Measurements from ENCODE around the gene MLKL. TPM values are rescaled to one million over a fixed set of nuclear protein-coding genes. Genes with fewer than 3 reads are reported as not detected.

The MLKL gene
- 3.7 TPM for total RNA-seq

DNA sequence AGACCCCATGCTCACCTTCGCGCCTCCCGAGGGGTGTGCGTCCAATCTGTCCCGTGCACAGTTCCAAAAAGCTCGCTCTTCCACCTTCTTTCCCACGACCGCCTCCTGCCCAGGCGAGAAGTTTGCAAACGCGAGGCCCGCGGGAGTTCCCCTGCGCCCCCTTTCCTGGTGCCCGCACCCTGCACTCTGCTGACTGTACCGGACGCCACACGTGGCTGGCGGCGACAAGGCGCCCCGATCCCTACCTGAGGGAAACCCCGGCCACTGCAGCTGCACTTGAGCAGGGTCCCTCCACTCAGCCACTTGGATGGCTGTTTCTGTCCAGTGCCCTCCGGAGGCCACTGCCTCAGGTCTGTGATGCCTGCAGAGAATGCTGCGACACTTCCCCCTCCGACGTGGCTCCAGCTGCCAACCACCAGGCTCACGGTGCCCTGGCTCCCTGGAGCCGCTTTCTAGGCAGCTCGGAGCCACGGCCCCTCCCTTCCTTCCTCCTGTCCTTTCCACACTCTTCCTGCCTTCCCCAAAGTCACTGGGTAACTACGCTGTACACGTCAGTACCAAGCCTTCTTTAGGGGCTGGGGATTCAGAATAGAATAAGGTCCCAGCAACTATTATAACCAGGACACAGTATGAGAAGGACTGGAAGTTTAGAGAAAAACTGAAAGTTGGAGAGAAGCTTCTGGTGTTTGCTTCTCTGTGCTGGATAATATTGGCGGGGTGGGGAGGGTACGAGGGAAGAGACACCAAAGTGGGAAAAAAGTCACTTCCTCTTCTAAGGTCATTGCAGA is at the start of gene MLKL:
TSS of gene MLKL (minus strand) at position 425 of the 788 bp plus-strand sequence. CDS start 5,105 bp downstream, outside the sequence.
- Histone ChIP-seq H3K27me3 (ENCODE audit: control insufficient read depth in 3 of 3, insufficient read depth in 3 of 3, low read length in 3 of 3) (peaks cover 0 to 7% (median 4%) of the 10 kb centered on the region in 3 donors), H3K27ac (ENCODE audit: low read depth, low read length) (peak within 1 kb of the TSS; percentile 81), H3K9ac (ENCODE audit: low read depth in 1 of 3, low read length in 3 of 3) (peak within 1 kb of the TSS; percentile 69 to 81 (median 79)), H3K9me3 (ENCODE audit: control insufficient read depth in 3 of 3, low read length in 3 of 3) (no peaks in the 10 kb centered on the region), H3K36me3 (ENCODE audit: control insufficient read depth in 3 of 3, insufficient read depth in 3 of 3, low read length in 3 of 3) (no peaks in the 10 kb centered on the region), H3K4me3 (ENCODE audit: low read length in 3 of 3) (peak within 1 kb of the TSS; percentile 80 to 88 (median 84)), H3K4me1 (ENCODE audit: control insufficient read depth in 3 of 3, insufficient read depth in 3 of 3, low read length in 3 of 3) (peaks cover 8 to 13% (median 8%) of the 10 kb centered on the region in 3 donors)

DNA sequence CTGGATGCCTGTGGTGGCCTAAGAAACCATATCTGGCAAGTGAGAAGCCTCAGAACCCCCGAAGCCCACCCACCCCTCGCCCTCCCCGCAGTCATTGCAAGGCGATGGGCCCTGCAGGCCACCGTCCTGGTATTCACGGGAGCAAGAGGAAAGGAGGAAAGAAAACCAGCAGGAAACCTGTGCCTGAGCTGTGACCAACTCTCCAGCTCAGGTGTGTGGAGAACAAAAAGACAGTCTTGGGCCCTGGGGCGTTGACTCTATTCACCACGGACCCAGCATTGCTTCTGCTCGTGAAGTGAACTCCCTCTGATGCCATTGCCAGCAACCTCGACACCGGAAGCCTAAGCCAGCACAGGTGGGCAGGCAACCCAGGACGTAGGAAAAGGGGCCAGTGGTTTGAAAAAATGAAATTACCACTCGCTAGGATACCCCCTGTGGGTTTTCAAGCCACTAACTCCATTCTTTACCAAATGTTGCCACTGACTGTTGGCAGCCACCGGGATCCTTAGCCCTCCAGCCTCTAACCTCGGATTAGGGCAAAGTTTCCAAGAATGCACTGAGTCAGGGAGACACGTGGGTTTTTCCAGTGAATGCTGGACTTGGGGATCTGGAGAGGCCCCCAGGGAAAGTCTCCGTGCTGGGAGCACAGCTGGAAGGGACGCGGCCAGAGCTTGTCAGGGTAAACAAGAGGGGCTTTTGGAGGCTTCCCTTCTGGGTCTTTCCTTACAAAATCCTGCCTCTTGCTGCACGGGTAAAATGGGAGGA is 48.8 kb upstream of the MLKL start:
- Histone ChIP-seq H3K9me3 (ENCODE audit: control insufficient read depth in 3 of 3, low read length in 3 of 3) (no peaks in the 10 kb centered on the region), H3K27ac (ENCODE audit: low read depth, low read length) (no peak overlapping the region), H3K9ac (ENCODE audit: low read depth in 1 of 3, low read length in 3 of 3) (no peak overlapping the region), H3K4me1 (ENCODE audit: control insufficient read depth in 3 of 3, insufficient read depth in 3 of 3, low read length in 3 of 3) (no peaks in the 10 kb centered on the region), H3K4me3 (ENCODE audit: low read length in 3 of 3) (no peak overlapping the region), H3K36me3 (ENCODE audit: control insufficient read depth in 3 of 3, insufficient read depth in 3 of 3, low read length in 3 of 3) (no peaks in the 10 kb centered on the region), H3K27me3 (ENCODE audit: control insufficient read depth in 3 of 3, insufficient read depth in 3 of 3, low read length in 3 of 3) (peaks cover 20 to 24% (median 22%) of the 10 kb centered on the region in 3 donors)

DNA sequence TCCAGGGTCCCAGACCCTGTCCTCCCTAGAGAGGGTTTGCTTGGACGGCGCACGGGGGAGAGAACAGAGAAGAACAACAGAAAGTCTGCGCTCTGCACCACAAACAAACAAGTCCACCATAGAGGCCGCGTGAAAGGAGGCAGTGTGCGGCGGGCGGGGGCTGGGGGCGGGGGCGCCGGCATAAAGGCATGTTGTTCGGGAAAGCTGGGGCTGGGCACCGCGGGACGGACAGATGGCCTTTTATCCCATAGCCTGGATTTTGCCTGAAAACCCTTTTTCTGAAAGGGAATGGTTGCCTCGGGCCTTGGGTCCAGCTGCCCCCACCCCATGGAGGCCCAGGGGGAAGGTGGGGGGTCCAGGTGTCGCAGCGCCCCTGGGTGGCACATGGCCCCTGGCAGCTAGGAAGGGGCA is 48.0 kb upstream of the MLKL start:
- Histone ChIP-seq H3K27ac (ENCODE audit: low read depth, low read length) (no peak overlapping the region), H3K9me3 (ENCODE audit: control insufficient read depth in 3 of 3, low read length in 3 of 3) (no peaks in the 10 kb centered on the region), H3K4me3 (ENCODE audit: low read length in 3 of 3) (no peak overlapping the region), H3K9ac (ENCODE audit: low read depth in 1 of 3, low read length in 3 of 3) (no peak overlapping the region), H3K27me3 (ENCODE audit: control insufficient read depth in 3 of 3, insufficient read depth in 3 of 3, low read length in 3 of 3) (peaks cover 20 to 25% (median 24%) of the 10 kb centered on the region in 3 donors), H3K36me3 (ENCODE audit: control insufficient read depth in 3 of 3, insufficient read depth in 3 of 3, low read length in 3 of 3) (no peaks in the 10 kb centered on the region), H3K4me1 (ENCODE audit: control insufficient read depth in 3 of 3, insufficient read depth in 3 of 3, low read length in 3 of 3) (no peaks in the 10 kb centered on the region)

DNA sequence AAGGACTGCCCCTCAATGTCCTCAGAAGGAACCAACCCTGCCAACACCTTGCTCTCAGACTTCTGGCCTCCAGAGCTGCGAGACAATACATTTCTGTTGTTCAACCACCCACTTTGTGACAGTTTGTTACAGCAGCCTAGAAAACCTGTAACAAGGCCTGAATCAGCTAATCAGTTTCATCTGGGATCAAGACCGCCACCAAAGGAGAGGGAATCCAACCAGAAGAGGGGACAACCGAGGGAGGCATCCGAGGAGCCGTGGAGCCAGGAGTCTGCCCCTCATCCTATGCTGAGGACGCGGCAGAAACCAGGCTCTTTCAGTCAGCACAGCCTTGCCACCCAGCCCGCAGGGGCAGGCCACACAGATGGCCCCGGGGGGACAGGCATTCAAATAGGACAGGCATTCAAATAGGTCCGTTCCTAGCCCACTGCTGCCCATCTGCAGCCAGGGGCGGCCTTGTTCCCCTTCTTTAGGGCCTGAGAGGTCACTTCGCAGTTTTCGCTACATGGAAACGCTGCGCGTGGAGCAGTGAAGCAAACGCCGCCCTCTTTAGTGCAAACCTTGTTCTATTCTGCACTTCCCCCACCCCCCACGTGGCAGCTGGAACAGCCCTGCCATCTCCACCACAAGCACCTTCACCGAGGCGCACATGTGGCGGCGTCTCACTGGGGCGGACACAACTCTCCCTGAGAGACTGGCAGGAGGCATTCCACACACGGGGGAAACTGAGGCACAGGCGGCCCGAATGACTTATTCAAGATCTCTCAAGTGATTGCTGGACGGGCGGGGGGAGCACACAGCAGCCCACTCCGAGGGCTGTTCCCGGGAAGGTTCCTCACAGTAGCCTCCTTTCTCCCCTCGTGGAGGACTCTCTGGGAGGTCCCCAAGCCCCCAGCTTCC is 47.3 kb upstream of the MLKL start:
- no peak overlapping the region for H3K9ac ChIP-seq (ENCODE audit: low read depth in 1 of 3, low read length in 3 of 3)
- H3K27me3 ChIP-seq (ENCODE audit: control insufficient read depth in 3 of 3, insufficient read depth in 3 of 3, low read length in 3 of 3) = peaks cover 17 to 26% (median 19%) of the 10 kb centered on the region in 3 donors
- no peak overlapping the region for H3K27ac ChIP-seq (ENCODE audit: low read depth, low read length)
- H3K36me3 ChIP-seq (ENCODE audit: control insufficient read depth in 3 of 3, insufficient read depth in 3 of 3, low read length in 3 of 3) = no peaks in the 10 kb centered on the region
- no peaks in the 10 kb centered on the region for H3K4me1 ChIP-seq (ENCODE audit: control insufficient read depth in 3 of 3, insufficient read depth in 3 of 3, low read length in 3 of 3)
- no peak overlapping the region for H3K4me3 ChIP-seq (ENCODE audit: low read length in 3 of 3)
- no peaks in the 10 kb centered on the region for H3K9me3 ChIP-seq (ENCODE audit: control insufficient read depth in 3 of 3, low read length in 3 of 3)

DNA sequence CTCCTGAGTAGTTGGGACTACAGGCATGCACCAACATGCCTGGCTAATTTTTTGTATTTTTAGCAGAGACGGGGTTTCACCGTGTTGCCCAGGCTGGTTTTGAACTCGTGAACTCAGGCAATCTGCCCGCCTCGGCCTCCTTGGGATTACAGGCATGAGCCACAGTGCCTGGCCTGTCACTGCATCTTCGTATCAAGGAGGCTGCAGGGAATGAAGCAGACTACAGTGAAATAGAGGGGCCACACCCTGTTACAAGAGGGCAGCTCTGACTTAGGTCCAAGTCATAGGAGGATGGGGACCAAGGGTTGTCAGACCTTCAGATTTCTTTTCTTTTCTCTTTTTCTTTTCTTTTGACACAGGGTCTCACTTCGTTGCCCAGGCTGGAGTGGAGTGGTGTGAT is 45.3 kb upstream of the MLKL start:
- no peak overlapping the region for H3K9ac ChIP-seq (ENCODE audit: low read depth in 1 of 3, low read length in 3 of 3)

DNA sequence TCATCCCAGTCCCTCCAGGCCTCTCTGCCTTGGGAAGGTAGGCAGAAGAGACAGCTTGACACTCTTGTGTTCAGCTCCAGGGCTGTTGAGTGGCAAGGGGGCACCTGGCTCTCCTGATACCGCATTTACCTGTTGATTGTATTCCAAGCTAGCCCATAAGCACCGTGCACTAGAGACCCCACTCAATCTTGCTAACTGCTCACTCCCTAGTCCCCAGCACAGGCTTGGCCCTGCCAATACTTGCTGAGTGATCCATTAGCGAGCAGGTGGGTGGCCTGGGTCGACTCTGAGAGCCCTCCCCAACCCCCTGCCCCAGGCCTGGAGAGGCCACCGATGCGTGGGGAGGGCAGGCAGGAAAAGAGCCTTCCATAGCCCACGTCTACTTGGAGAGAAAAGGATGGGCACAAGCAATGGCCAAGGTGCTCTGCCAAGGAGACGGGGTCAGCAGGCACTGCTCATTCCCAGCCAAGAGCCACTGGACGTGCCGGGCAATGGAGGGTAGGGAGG is 44.5 kb upstream of the MLKL start:
- H3K9me3 ChIP-seq (ENCODE audit: control insufficient read depth in 3 of 3, low read length in 3 of 3) = no peaks in the 10 kb centered on the region

More for the DNA sequence above, 45.3 kb upstream of the MLKL start:
- no peak overlapping the region for H3K4me3 ChIP-seq (ENCODE audit: low read length in 3 of 3)
- H3K27ac ChIP-seq (ENCODE audit: low read depth, low read length) = no peak overlapping the region
- H3K4me1 ChIP-seq (ENCODE audit: control insufficient read depth in 3 of 3, insufficient read depth in 3 of 3, low read length in 3 of 3) = no peaks in the 10 kb centered on the region
- H3K9me3 ChIP-seq (ENCODE audit: control insufficient read depth in 3 of 3, low read length in 3 of 3) = no peaks in the 10 kb centered on the region
- H3K36me3 ChIP-seq (ENCODE audit: control insufficient read depth in 3 of 3, insufficient read depth in 3 of 3, low read length in 3 of 3) = no peaks in the 10 kb centered on the region
- peaks cover 8 to 21% (median 9%) of the 10 kb centered on the region in 3 donors for H3K27me3 ChIP-seq (ENCODE audit: control insufficient read depth in 3 of 3, insufficient read depth in 3 of 3, low read length in 3 of 3)

DNA sequence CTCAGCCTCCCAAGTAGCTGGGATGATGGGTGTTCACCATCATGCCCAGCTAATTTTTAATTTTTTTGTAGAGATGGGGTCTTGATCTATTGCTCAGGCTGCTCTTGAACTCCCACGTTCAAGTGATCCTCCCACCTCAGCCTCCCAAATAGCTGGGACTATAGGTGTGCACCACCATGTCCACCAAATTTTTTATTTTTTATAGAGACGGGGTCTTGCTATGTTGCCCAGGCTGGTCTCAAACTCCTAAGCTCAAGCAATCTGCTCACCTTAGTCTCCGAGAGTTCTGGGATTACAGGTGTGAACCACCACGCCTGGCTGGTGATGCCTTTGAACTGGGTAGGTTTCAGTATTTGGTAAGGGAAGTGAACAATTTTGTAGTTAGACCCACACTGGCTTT is 43.9 kb upstream of the MLKL start:
- no peaks in the 10 kb centered on the region for H3K36me3 ChIP-seq (ENCODE audit: control insufficient read depth in 3 of 3, insufficient read depth in 3 of 3, low read length in 3 of 3)
- no peaks in the 10 kb centered on the region for H3K9me3 ChIP-seq (ENCODE audit: control insufficient read depth in 3 of 3, low read length in 3 of 3)
- no peak overlapping the region for H3K4me3 ChIP-seq (ENCODE audit: low read length in 3 of 3)
- no peak overlapping the region for H3K9ac ChIP-seq (ENCODE audit: low read depth in 1 of 3, low read length in 3 of 3)
- H3K4me1 ChIP-seq (ENCODE audit: control insufficient read depth in 3 of 3, insufficient read depth in 3 of 3, low read length in 3 of 3) = no peaks in the 10 kb centered on the region
- peaks cover 8 to 28% (median 12%) of the 10 kb centered on the region in 3 donors for H3K27me3 ChIP-seq (ENCODE audit: control insufficient read depth in 3 of 3, insufficient read depth in 3 of 3, low read length in 3 of 3)
- H3K27ac ChIP-seq (ENCODE audit: low read depth, low read length) = no peak overlapping the region

More for the DNA sequence above, 44.5 kb upstream of the MLKL start:
- Histone ChIP-seq H3K9ac (ENCODE audit: low read depth in 1 of 3, low read length in 3 of 3) (no peak overlapping the region), H3K4me1 (ENCODE audit: control insufficient read depth in 3 of 3, insufficient read depth in 3 of 3, low read length in 3 of 3) (no peaks in the 10 kb centered on the region), H3K4me3 (ENCODE audit: low read length in 3 of 3) (no peak overlapping the region), H3K36me3 (ENCODE audit: control insufficient read depth in 3 of 3, insufficient read depth in 3 of 3, low read length in 3 of 3) (no peaks in the 10 kb centered on the region), H3K27ac (ENCODE audit: low read depth, low read length) (no peak overlapping the region), H3K27me3 (ENCODE audit: control insufficient read depth in 3 of 3, insufficient read depth in 3 of 3, low read length in 3 of 3) (peaks cover 8 to 25% (median 9%) of the 10 kb centered on the region in 3 donors)

DNA sequence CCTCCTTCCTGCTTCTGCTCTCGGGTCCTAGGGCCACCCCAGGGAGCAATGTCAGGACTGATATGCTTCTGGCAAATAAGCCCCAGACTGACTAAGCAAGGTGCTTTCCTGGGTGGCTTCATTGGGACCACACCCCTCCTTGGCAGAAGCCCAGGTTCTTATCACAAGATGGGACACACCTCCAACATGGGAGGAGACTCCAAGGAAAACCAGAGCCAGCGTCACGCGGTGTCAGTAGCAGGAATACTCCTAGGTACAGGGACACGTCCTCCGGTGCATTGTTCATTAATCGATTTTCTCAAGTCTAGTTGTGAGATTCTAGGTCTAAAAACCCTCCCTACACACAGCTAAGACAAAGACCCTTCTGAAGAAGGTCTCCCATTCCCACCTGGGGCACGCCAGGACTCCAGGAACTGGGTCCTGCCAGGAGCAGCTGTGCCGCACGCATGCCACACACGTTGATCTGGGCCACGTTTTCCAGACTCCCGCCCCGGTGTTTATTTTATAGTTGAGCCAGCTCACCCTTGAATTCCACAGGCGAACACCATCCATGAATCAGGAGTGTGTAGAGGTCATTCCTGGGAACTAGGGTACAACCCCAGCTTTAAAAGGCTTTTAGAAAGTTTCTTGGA is 43.1 kb upstream of the MLKL start:
- H3K9me3 ChIP-seq (ENCODE audit: control insufficient read depth in 3 of 3, low read length in 3 of 3) = no peaks in the 10 kb centered on the region
- no peak overlapping the region for H3K9ac ChIP-seq (ENCODE audit: low read depth in 1 of 3, low read length in 3 of 3)
- H3K27me3 ChIP-seq (ENCODE audit: control insufficient read depth in 3 of 3, insufficient read depth in 3 of 3, low read length in 3 of 3) = peaks cover 8 to 31% (median 17%) of the 10 kb centered on the region in 3 donors
- no peaks in the 10 kb centered on the region for H3K36me3 ChIP-seq (ENCODE audit: control insufficient read depth in 3 of 3, insufficient read depth in 3 of 3, low read length in 3 of 3)
- no peak overlapping the region for H3K4me3 ChIP-seq (ENCODE audit: low read length in 3 of 3)
- H3K27ac ChIP-seq (ENCODE audit: low read depth, low read length) = no peak overlapping the region
- no peaks in the 10 kb centered on the region for H3K4me1 ChIP-seq (ENCODE audit: control insufficient read depth in 3 of 3, insufficient read depth in 3 of 3, low read length in 3 of 3)

DNA sequence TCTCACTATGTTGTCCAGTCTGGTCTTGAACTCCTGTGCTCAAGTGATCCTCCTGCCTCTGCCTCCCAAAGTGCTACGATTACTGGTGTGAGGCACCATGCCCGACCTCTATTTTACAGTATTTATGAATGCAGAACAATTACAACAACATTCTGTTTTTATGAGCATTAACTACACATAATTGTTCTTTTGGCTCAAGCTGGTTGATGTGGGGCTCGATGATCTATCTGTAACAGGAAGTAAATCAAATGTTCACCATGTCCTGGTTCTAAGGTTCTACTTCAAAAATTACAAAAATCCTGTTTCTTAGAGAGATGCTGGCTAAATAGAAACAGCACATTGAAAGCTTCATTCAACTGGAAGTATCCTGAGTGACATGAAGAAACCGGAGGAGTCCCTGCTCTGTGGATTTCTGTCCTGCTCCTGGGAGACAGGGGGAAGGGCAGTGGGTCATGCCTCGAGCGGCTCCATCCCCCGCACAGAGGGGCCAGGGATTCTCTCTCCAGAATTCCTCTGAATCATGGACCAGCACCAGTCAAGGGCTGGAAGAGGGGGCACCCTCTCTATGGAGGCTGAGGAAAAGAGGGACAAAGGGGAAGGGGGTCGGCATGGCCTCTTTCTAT is 42.5 kb upstream of the MLKL start:
- Histone ChIP-seq H3K9ac (ENCODE audit: low read depth in 1 of 3, low read length in 3 of 3) (no peak overlapping the region), H3K9me3 (ENCODE audit: control insufficient read depth in 3 of 3, low read length in 3 of 3) (no peaks in the 10 kb centered on the region), H3K4me1 (ENCODE audit: control insufficient read depth in 3 of 3, insufficient read depth in 3 of 3, low read length in 3 of 3) (no peaks in the 10 kb centered on the region), H3K27ac (ENCODE audit: low read depth, low read length) (no peak overlapping the region), H3K27me3 (ENCODE audit: control insufficient read depth in 3 of 3, insufficient read depth in 3 of 3, low read length in 3 of 3) (peaks cover 8 to 34% (median 23%) of the 10 kb centered on the region in 3 donors), H3K4me3 (ENCODE audit: low read length in 3 of 3) (no peak overlapping the region), H3K36me3 (ENCODE audit: control insufficient read depth in 3 of 3, insufficient read depth in 3 of 3, low read length in 3 of 3) (no peaks in the 10 kb centered on the region)

Data from skeletal muscle tissue (tissue), 4 donors.